AG20443 (cell line): Measurements from ENCODE around the gene SLC2A1.

ENCODE experiments used
- DNase-seq: peaks from one replicate; pipeline ENCODE4 v3.0.0; 2012; ENCODE audit warnings: low spot score, mixed read lengths

The SLC2A1 gene

GRCh38 chr1:42891465-42892138 lies 67.1 kb downstream of the SLC2A1 start:
- DNase-seq: no peak

- DNase-seq: no peak
These were observed 69.4 kb downstream of the SLC2A1 start for GRCh38 chr1:42889264-42889663.

- no peak for DNase-seq
These were observed 70.5 kb downstream of the SLC2A1 start for GRCh38 chr1:42888013-42888633.

GRCh38 chr1:42887366-42887765 lies 71.3 kb downstream of the SLC2A1 start:
- DNase-seq: no peak

GRCh38 chr1:42886800-42887199 lies 71.9 kb downstream of the SLC2A1 start:
- DNase-seq: no peak

- no peak for DNase-seq
These were observed 72.5 kb downstream of the SLC2A1 start for GRCh38 chr1:42886046-42886739.

- DNase-seq: no peak
These were observed 78.3 kb downstream of the SLC2A1 start for GRCh38 chr1:42880384-42880783.

GRCh38 chr1:42877380-42877779 lies 81.3 kb downstream of the SLC2A1 start:
- no peak for DNase-seq

- no peak for DNase-seq
These were observed 82.7 kb downstream of the SLC2A1 start for GRCh38 chr1:42876009-42876408.
